Esophagus muscularis mucosa (tissue), 4 donors: ENCODE data around the gene ESX1. TPM values are rescaled to one million over a fixed set of nuclear protein-coding genes. Genes with fewer than 3 reads are reported as not detected.

Experiments used
- DNase-seq: peaks from one replicate; pipeline ENCODE4 v3.0.0-alpha.2; 2017; ENCODE audit errors: extremely low spot score
- H3K27ac ChIP-seq, 4 donors: fragments of 200-600 bp; sonication (generic); replicated peaks in 1 of 4; 1 replicate in 3 of 4; 2 replicates in 1 of 4; pipeline ENCODE4 v1.5.1; 2016 to 2019; ENCODE audit warnings: mild to moderate bottlenecking in 1 of 4
- H3K27me3 ChIP-seq, 4 donors: fragments of 200-600 bp; sonication (generic); one replicate each; pipeline versions ENCODE4 v1.5.1 to v1.6.0; 2016 to 2019
- H3K36me3 ChIP-seq, 4 donors: fragments of 200-600 bp; sonication (generic); one replicate each; pipeline ENCODE4 v1.5.1; 2016 to 2019
- H3K4me1 ChIP-seq, 4 donors: fragments of 200-600 bp; sonication (generic); one replicate each; pipeline ENCODE4 v1.5.1; 2016 to 2019
- H3K4me3 ChIP-seq, 4 donors: fragments of 200-600 bp; sonication (generic); 1 replicate in 2 of 4; 2 replicates in 2 of 4; pipeline ENCODE4 v1.5.1; 2016 to 2019; ENCODE audit warnings: mild to moderate bottlenecking in 4 of 4, moderate library complexity in 1 of 4
- H3K9me3 ChIP-seq, 4 donors: fragments of 200-600 bp; sonication (generic); 1 replicate in 3 of 4; 2 replicates in 1 of 4; pipeline ENCODE4 v1.5.1; 2016 to 2019
- EP300 ChIP-seq: sonication (generic); formaldehyde crosslinking; IDR thresholded peaks from one replicate; pipeline ENCODE4 v1.6.1; 2017; ENCODE audit warnings: antibody characterized with exemption
- POLR2A ChIP-seq: fragments of 450-650 bp; IDR thresholded peaks from one replicate; pipeline ENCODE4 v1.6.1; 2017; ENCODE audit warnings: antibody characterized with exemption, moderate library complexity, mild to moderate bottlenecking, low read depth
- POLR2AphosphoS5 ChIP-seq, 2 donors: sonication (generic); formaldehyde crosslinking; IDR thresholded peaks; one replicate each; pipeline ENCODE4 v1.6.1; 2017; ENCODE audit warnings: antibody characterized with exemption in 2 of 2
- WGBS: methylation state at CpG from one replicate; pipeline ENCODE4 v1.1.5; 2018; 5-methylcytosine and 5-hydroxymethylcytosine counted together
- intact Hi-C: fragments of 100-400 bp; cut with DNase I; formaldehyde crosslinking; loops from one replicate; pipeline ENCODE4 v1.15.1; 2023
- total RNA-seq, 4 donors: library from RNA; depleted of rRNA; stranded (reverse); fragments of >200 nt; gene quantifications; one replicate each; pipeline versions ENCODE4 v1.1.0 to v1.2.1, GENCODE V29; 2016
- TF ChIP-seq, protein P1 (sequence below), 3 experiments: fragments of 200-600 bp in 2 of 3; fragments of 450-650 bp in 1 of 3; sonication (generic) in 2 of 3; IDR thresholded peaks; one replicate each; pipeline ENCODE4 v1.5.1; 2017 to 2019; ENCODE audit warnings: antibody characterized with exemption in 3 of 3, mild to moderate bottlenecking in 2 of 3, moderate library complexity in 1 of 3

ESX1 gene
- not detected for total RNA-seq

DNA sequence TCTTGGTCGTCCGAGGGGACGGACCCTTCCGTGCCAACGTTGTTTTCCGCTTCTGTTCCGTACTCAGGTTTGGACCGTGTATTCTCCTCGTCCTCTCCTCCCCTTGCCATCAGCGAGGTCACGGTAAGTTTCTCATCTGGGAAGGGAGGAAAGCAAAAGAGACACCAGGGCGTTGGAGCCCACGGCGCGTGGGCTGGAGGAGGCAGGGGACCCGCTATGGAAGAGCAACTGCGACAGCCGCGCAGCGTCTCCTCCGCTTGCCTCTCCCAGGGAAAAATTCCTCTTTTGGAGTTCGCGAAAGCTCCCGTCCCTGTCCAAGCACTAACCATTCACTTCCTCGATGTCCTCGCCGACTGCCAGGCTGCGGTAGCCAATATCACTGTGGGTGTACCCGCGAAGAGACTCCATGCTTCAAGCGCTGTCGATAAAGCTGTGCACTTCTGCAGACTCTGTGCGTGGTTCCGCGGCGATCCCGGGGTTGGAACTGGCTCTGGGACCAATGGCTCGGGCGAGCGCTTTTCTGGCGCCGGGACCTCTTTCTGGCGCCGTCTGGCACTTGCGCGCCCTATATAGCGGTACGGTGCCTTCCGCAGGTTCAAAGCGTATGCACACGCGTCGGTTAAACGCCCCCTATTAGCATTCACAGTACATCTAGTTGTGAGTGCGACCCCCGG lies at the start of gene ESX1:
Gene ESX1 (minus strand): TSS at position 492 of the 674 bp plus-strand sequence. CDS start 84 bp downstream, at position 408.
- peaks cover 4 to 23% (median 19%) of the 10 kb centered on the region in 4 donors for H3K4me1 ChIP-seq
- H3K27me3 ChIP-seq, result peaks cover 0 to 44% (median 7%) of the 10 kb centered on the region in 4 donors
- TF ChIP-seq, protein P1, sequence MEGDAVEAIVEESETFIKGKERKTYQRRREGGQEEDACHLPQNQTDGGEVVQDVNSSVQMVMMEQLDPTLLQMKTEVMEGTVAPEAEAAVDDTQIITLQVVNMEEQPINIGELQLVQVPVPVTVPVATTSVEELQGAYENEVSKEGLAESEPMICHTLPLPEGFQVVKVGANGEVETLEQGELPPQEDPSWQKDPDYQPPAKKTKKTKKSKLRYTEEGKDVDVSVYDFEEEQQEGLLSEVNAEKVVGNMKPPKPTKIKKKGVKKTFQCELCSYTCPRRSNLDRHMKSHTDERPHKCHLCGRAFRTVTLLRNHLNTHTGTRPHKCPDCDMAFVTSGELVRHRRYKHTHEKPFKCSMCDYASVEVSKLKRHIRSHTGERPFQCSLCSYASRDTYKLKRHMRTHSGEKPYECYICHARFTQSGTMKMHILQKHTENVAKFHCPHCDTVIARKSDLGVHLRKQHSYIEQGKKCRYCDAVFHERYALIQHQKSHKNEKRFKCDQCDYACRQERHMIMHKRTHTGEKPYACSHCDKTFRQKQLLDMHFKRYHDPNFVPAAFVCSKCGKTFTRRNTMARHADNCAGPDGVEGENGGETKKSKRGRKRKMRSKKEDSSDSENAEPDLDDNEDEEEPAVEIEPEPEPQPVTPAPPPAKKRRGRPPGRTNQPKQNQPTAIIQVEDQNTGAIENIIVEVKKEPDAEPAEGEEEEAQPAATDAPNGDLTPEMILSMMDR (IDR thresholded peaks at IDR 0.05), result no peak
- TF ChIP-seq POLR2A, result no peak
- no peak for TF ChIP-seq POLR2AphosphoS5 (IDR thresholded peaks at IDR 0.05)
- TF ChIP-seq EP300, result no peak
- H3K27ac ChIP-seq, result no peak within 1 kb of the TSS
- H3K36me3 ChIP-seq, result no peaks in the 10 kb centered on the region
- no peak for DNase-seq
- H3K4me3 ChIP-seq, result peak within 1 kb of the TSS; percentile 5 to 27 (median 22)
- 34% methylated on average over 52 of the region's 56 CpGs for WGBS
- intact Hi-C loops, result no loop called here
- H3K9me3 ChIP-seq, result no peaks in the 10 kb centered on the region

DNA sequence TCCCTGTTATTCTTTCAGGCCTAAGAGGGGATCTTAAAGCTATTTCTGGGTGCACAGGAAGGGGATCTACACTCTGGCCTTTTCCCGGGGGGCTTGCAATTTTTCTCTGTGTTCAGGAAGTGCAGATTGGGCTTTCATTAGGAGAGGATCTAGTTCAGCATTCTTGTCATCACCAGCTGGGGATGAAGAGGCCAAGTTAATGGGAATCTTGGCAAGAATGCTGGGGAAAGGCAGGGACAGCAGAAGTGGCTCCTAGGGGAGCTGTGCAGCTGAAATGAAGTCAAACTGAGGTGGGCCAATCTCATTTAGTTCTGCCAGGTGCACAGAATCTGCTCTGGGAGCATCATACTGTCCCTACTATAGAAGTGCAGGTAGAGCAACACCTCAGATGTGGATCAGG lies 40.9 kb upstream of the ESX1 start:
- DNase-seq, result no peak
- Histone ChIP-seq H3K27me3 (no peaks in the 10 kb centered on the region), H3K4me1 (no peaks in the 10 kb centered on the region), H3K27ac (no peak overlapping the region), H3K9me3 (no peaks in the 10 kb centered on the region), H3K36me3 (no peaks in the 10 kb centered on the region), H3K4me3 (no peak overlapping the region)
- intact Hi-C loops, result no loop called here
- TF ChIP-seq, protein P1 (IDR thresholded peaks at IDR 0.05), result no peak
- TF ChIP-seq POLR2AphosphoS5 (IDR thresholded peaks at IDR 0.05) (no peak), POLR2A (no peak), EP300 (no peak)
- 80% methylated on average over 1 of the region's 1 CpG for WGBS

DNA sequence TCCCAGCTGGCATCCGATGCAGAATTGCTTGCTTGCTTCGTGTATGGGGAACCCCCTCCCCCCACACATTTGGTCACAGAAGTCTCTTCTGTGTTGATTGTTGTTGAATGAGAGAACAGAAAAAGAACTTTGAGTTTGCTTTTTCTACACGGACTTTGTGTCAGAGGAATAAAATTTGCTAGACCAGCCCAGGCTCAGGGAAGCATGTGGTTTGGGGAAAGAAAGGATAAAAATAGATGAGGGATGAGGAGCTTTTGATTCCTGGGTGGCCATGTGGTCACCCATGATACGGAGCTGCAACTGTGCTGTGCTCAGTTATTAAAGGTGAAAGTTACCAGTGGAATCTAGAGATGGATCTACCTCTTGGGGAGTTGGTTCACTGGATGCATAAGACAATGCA lies 34.2 kb upstream of the ESX1 start:
- TF ChIP-seq, protein P1 (IDR thresholded peaks at IDR 0.05), result no peak
- TF ChIP-seq EP300, result no peak
- no peak for TF ChIP-seq POLR2A
- TF ChIP-seq POLR2AphosphoS5 (IDR thresholded peaks at IDR 0.05), result no peak
- Histone ChIP-seq H3K36me3 (no peaks in the 10 kb centered on the region), H3K27ac (no peak overlapping the region), H3K4me3 (no peak overlapping the region), H3K9me3 (no peaks in the 10 kb centered on the region), H3K27me3 (peaks cover 0 to 7% (median 0%) of the 10 kb centered on the region in 4 donors), H3K4me1 (no peaks in the 10 kb centered on the region)
- DNase-seq, result no peak
- intact Hi-C loops, result no loop called here
- 45% methylated on average over 4 of the region's 4 CpGs for WGBS

DNA sequence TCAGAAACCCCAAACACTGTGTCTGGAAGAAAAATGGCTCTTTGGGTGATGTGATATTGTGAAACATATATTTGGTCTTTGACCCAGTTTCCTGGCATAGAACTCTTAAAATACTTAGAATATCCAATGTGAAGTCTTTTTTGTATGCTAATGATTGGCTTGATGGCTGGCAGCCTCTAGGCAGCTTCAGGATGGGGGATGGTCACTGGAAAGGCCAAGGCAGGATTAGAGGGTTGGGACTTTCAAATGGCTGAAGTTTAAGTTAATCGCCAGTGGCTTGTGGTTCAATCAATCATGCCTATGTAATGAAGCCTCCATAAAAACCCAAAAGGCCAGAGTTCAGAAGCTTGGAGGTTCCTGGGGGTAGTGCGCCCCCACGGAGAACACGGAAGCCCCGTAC lies 33.5 kb upstream of the ESX1 start:
- Histone ChIP-seq H3K27me3 (peaks cover 0 to 7% (median 0%) of the 10 kb centered on the region in 4 donors), H3K4me1 (no peaks in the 10 kb centered on the region), H3K9me3 (no peaks in the 10 kb centered on the region), H3K4me3 (no peak overlapping the region), H3K36me3 (no peaks in the 10 kb centered on the region), H3K27ac (no peak overlapping the region)
- WGBS, result 33% methylated on average over 5 of the region's 5 CpGs
- no peak for TF ChIP-seq POLR2AphosphoS5 (IDR thresholded peaks at IDR 0.05)
- TF ChIP-seq EP300, result no peak
- intact Hi-C loops, result no loop called here
- no peak for DNase-seq

DNA sequence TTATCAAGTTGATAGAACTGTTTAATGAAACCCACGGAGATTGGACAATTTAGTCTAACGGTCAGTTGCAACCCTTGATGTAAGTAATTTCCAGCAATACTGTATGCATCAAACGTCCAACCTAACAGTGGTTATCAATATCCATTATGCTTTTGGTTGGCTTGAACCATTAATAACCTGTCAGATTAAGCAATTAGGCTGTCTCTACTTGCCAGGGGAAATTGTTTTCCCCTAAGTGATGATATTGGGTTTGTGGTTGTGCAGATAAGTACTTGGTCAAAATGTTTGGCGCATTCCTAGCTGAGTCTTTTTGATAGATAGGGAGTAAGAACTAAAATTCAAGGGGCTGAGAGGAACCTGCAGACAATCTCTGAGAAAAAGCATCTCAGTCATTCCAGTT lies 30.5 kb upstream of the ESX1 start:
- Histone ChIP-seq H3K4me1 (no peaks in the 10 kb centered on the region), H3K27ac (no peak overlapping the region), H3K9me3 (no peaks in the 10 kb centered on the region), H3K4me3 (no peak overlapping the region), H3K36me3 (no peaks in the 10 kb centered on the region), H3K27me3 (peaks cover 0 to 9% (median 3%) of the 10 kb centered on the region in 4 donors)
- TF ChIP-seq, protein P1 (IDR thresholded peaks at IDR 0.05), result no peak
- TF ChIP-seq POLR2AphosphoS5 (IDR thresholded peaks at IDR 0.05), result no peak
- no peak for TF ChIP-seq EP300
- no peak for TF ChIP-seq POLR2A
- intact Hi-C loops, result no loop called here
- WGBS, result 77% methylated on average over 4 of the region's 4 CpGs
- DNase-seq, result no peak
